GM21390 (cell line): ENCODE results near the gene ADPRS.

Experiments
- ATAC-seq: cut with Tn5 transposase; IDR thresholded peaks from one replicate; pipeline ENCODE4 v1.9.1; 2021; ENCODE audit not compliant: unreplicated experiment

ADPRS gene

GRCh38 chr1:36128905-36129206, 40.2 kb downstream of the ADPRS start:
- ATAC-seq: no peak

DNA sequence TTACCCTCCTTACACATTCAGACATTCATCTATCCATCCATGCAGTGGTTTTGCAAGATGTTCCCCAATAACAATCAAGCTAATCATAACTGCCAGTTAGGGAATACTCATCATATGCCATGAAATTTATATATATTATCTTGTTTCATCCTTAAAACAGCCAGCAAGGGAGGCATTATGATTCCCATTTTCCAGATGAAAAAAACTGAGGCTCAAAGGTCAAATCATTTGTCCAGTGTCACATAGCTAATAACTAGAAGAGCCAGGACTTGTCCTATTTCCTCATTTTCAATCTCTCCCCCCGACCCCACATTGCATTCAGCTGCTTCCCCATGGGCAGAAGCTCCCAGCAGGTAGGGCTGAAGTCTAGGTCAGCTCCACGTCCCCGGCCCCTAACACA, 43.3 kb downstream of the ADPRS start:
- ATAC-seq: no peak

DNA sequence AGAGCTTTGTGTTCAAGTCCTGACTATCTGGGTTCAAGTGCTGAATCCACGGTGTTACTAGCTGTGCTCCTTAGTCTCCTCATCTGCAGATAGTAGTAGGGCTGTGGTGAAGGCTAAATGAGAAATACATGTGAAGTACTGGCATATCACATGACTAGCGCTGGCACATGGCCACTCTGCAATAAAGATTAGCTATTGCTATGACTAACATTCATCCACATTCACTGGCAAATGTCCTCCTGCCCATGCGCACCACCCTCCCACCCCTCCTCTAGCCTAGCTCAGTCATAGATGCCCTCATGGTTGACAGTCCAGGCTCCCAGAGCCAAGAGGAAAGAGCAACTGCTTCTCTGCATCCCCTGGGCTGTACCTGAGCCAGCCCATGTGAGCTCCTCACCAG, 44.8 kb downstream of the ADPRS start:
- no peak for ATAC-seq

DNA sequence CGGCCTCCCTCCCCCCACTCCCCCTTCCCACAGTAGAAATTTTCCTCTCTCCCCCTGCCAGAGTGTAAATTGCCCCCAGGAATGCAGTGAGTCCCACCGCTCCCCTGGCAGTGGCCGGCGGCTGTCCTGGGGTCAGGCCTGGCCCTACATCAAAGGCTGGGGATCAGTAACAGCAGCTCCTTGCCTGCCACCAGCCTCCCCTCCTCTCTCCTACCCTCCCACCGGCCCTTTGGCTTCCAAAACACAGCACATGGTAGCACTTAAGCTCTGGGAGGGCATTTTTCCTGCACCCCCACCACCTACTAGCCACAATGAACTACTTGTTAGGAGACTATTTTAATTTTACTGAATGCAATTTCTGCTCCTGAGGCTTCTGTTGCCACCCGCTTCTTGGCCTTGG, 45.3 kb downstream of the ADPRS start:
- no peak for ATAC-seq

DNA sequence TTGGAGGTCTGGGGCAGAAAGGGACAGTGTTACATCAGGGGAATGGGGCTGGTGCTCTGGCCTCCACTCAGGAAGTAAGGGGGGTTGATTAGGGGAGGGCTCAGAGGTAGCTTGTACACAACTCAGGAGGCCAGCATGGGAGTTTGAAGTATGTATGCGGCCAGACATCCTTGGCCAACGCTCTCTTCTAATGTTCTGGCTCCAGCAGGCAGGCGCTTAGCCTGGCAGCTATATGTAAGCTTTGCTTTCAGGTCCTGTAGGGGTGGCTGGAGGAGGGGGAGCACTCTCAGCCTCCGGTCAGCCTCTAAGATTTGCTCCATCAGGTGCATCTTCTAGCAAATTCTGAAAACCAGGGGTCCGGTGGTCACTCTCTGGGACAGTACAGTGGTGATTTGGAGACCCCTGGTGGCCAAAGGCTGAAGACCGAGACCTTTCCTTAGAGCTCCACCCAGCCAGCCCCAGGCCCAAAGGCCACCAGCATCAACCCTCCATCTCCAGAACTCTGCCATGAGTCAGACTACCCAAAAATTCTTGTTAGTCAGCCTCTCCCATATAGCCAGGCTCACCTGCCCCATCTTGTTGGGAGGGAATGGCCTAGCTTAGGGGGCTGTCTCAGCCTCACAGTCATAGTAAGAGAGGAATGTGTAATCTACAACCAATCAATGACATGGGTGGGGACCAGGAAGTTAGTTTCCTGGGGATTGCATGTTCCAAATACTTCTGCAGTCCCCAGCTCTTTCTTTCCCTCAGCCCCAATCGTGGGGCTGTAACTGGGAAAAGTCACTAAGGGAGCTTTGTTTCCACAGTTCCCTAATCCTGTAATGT, 46.0 kb downstream of the ADPRS start:
- ATAC-seq: no peak

- no peak for ATAC-seq
Measured at GRCh38 chr1:36135330-36135667, 46.6 kb downstream of the ADPRS start.

- no peak for ATAC-seq
Measured at GRCh38 chr1:36135796-36136195, 47.1 kb downstream of the ADPRS start.

DNA sequence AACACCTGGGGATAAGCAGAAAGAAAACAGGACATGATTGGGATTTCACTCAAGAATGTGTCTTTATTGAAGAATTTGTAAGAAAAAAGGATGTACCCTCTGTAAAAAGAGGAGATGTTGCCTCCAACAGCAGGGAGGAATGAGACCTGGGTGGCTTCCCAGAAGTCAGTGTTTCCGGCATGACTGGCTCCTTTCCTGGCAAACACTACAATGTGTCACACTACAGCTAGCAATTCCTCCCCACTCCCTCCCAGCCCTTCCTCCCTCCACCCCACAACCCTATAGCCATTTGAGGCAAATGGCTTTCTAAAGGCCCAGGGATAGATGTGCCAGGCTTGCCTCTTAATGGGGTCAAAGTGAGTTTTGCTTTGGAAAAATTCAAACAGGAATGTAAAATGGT, 47.8 kb downstream of the ADPRS start:
- ATAC-seq: no peak

GRCh38 chr1:36137226-36137625, 48.5 kb downstream of the ADPRS start:
- no peak for ATAC-seq

GRCh38 chr1:36137776-36138175, 49.1 kb downstream of the ADPRS start:
- ATAC-seq: no peak

DNA sequence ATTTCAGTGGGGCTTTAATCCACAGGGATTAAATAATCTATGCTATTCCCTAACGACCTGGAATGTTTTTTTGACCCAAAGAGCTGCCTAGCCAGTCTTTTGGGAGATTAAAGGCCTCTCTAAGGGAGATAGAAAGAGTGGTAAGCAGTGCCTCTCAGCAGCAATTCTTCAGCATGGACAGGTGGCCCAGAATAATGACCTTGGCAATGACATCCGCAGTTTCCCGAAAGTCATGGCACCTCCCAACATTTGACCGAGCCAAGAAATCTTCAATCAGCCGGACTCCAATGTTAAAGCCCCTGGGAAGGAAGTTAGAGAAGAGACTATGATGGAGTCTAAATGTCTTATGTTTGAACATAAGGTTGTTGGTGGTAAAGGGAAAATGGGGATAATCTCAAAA, 50.8 kb downstream of the ADPRS start:
- no peak for ATAC-seq

- no peak for ATAC-seq
Measured at GRCh38 chr1:36142121-36142520, 53.4 kb downstream of the ADPRS start.

DNA sequence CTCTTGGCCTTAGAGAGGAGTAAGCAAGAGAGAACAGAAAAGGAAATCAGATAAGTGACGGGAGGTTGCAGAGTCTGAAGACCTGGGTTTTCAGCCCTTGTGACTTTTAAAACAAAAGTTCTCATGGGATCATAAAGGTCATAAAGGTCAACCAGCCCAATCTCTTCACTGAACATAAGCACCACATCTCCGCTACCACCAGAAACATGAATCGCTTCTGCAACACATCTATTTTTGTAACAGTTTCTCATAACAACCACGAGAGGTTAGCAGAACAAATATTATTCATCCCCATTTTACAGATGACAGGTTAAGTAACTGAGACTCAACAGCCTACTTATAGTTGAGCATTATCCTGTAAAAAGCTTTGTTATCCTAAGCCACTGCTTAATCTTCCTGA, 54.7 kb downstream of the ADPRS start:
- no peak for ATAC-seq
